ENCODE results near the gene KAZN.

The KAZN gene

GRCh38 chr1:14650951-14651350 is 52.5 kb downstream of the KAZN start:
- H3K9ac ChIP-seq (ENCODE audit: low read length) = no peak overlapping the region
- H3K4me1 ChIP-seq (ENCODE audit: control insufficient read depth, low read depth, low read length) = no peaks in the 10 kb centered on the region
- H3K9me3 ChIP-seq (ENCODE audit: control insufficient read depth, low read depth, low read length) = no peaks in the 10 kb centered on the region
- H3K4me3 ChIP-seq (ENCODE audit: low read length) = no peak overlapping the region
- no peaks in the 10 kb centered on the region for H3K36me3 ChIP-seq (ENCODE audit: control insufficient read depth, low read depth, low read length)
- no peaks in the 10 kb centered on the region for H3K27me3 ChIP-seq (ENCODE audit: control insufficient read depth, insufficient read depth, low read length)
- H3K27ac ChIP-seq (ENCODE audit: low read length) = no peak overlapping the region

GRCh38 chr1:14652840-14653239 is 54.4 kb downstream of the KAZN start:
- H3K4me3 ChIP-seq (ENCODE audit: low read length) = no peak overlapping the region
- H3K27ac ChIP-seq (ENCODE audit: low read length) = no peak overlapping the region
- no peaks in the 10 kb centered on the region for H3K4me1 ChIP-seq (ENCODE audit: control insufficient read depth, low read depth, low read length)
- H3K9ac ChIP-seq (ENCODE audit: low read length) = no peak overlapping the region
- H3K36me3 ChIP-seq (ENCODE audit: control insufficient read depth, low read depth, low read length) = no peaks in the 10 kb centered on the region
- H3K27me3 ChIP-seq (ENCODE audit: control insufficient read depth, insufficient read depth, low read length) = no peaks in the 10 kb centered on the region
- no peaks in the 10 kb centered on the region for H3K9me3 ChIP-seq (ENCODE audit: control insufficient read depth, low read depth, low read length)

GRCh38 chr1:14653461-14653960 is 55.0 kb downstream of the KAZN start:
- no peak overlapping the region for H3K9ac ChIP-seq (ENCODE audit: low read length)

GRCh38 chr1:14654554-14654953 is 56.1 kb downstream of the KAZN start:
- Histone ChIP-seq H3K36me3 (ENCODE audit: control insufficient read depth, low read depth, low read length) (no peaks in the 10 kb centered on the region), H3K4me1 (ENCODE audit: control insufficient read depth, low read depth, low read length) (no peaks in the 10 kb centered on the region), H3K9me3 (ENCODE audit: control insufficient read depth, low read depth, low read length) (no peaks in the 10 kb centered on the region), H3K9ac (ENCODE audit: low read length) (no peak overlapping the region), H3K27me3 (ENCODE audit: control insufficient read depth, insufficient read depth, low read length) (no peaks in the 10 kb centered on the region), H3K4me3 (ENCODE audit: low read length) (no peak overlapping the region), H3K27ac (ENCODE audit: low read length) (no peak overlapping the region)

More at GRCh38 chr1:14653461-14653960, 55.0 kb downstream of the KAZN start:
- Histone ChIP-seq H3K36me3 (ENCODE audit: control insufficient read depth, low read depth, low read length) (no peaks in the 10 kb centered on the region), H3K4me1 (ENCODE audit: control insufficient read depth, low read depth, low read length) (no peaks in the 10 kb centered on the region), H3K27me3 (ENCODE audit: control insufficient read depth, insufficient read depth, low read length) (no peaks in the 10 kb centered on the region), H3K4me3 (ENCODE audit: low read length) (no peak overlapping the region), H3K27ac (ENCODE audit: low read length) (no peak overlapping the region), H3K9me3 (ENCODE audit: control insufficient read depth, low read depth, low read length) (no peaks in the 10 kb centered on the region)

GRCh38 chr1:14655385-14655784 is 56.9 kb downstream of the KAZN start:
- Histone ChIP-seq H3K9ac (ENCODE audit: low read length) (no peak overlapping the region), H3K36me3 (ENCODE audit: control insufficient read depth, low read depth, low read length) (no peaks in the 10 kb centered on the region), H3K4me1 (ENCODE audit: control insufficient read depth, low read depth, low read length) (no peaks in the 10 kb centered on the region), H3K27me3 (ENCODE audit: control insufficient read depth, insufficient read depth, low read length) (no peaks in the 10 kb centered on the region), H3K9me3 (ENCODE audit: control insufficient read depth, low read depth, low read length) (no peaks in the 10 kb centered on the region), H3K4me3 (ENCODE audit: low read length) (no peak overlapping the region), H3K27ac (ENCODE audit: low read length) (no peak overlapping the region)

- Histone ChIP-seq H3K27ac (ENCODE audit: low read length) (no peak overlapping the region), H3K9ac (ENCODE audit: low read length) (no peak overlapping the region), H3K9me3 (ENCODE audit: control insufficient read depth, low read depth, low read length) (no peaks in the 10 kb centered on the region), H3K27me3 (ENCODE audit: control insufficient read depth, insufficient read depth, low read length) (no peaks in the 10 kb centered on the region), H3K4me1 (ENCODE audit: control insufficient read depth, low read depth, low read length) (no peaks in the 10 kb centered on the region), H3K4me3 (ENCODE audit: low read length) (no peak overlapping the region), H3K36me3 (ENCODE audit: control insufficient read depth, low read depth, low read length) (no peaks in the 10 kb centered on the region)
Measured at GRCh38 chr1:14656384-14656937, 58.0 kb downstream of the KAZN start.

GRCh38 chr1:14658642-14659041 is 60.2 kb downstream of the KAZN start:
- H3K4me3 ChIP-seq (ENCODE audit: low read length) = no peak overlapping the region
- no peaks in the 10 kb centered on the region for H3K27me3 ChIP-seq (ENCODE audit: control insufficient read depth, insufficient read depth, low read length)
- no peak overlapping the region for H3K27ac ChIP-seq (ENCODE audit: low read length)
- H3K36me3 ChIP-seq (ENCODE audit: control insufficient read depth, low read depth, low read length) = no peaks in the 10 kb centered on the region
- H3K9ac ChIP-seq (ENCODE audit: low read length) = no peak overlapping the region
- H3K9me3 ChIP-seq (ENCODE audit: control insufficient read depth, low read depth, low read length) = no peaks in the 10 kb centered on the region
- no peaks in the 10 kb centered on the region for H3K4me1 ChIP-seq (ENCODE audit: control insufficient read depth, low read depth, low read length)

GRCh38 chr1:14659913-14660312 is 61.4 kb downstream of the KAZN start:
- no peak overlapping the region for H3K4me3 ChIP-seq (ENCODE audit: low read length)
- H3K9me3 ChIP-seq (ENCODE audit: control insufficient read depth, low read depth, low read length) = no peaks in the 10 kb centered on the region
- no peaks in the 10 kb centered on the region for H3K36me3 ChIP-seq (ENCODE audit: control insufficient read depth, low read depth, low read length)
- no peak overlapping the region for H3K27ac ChIP-seq (ENCODE audit: low read length)
- H3K27me3 ChIP-seq (ENCODE audit: control insufficient read depth, insufficient read depth, low read length) = no peaks in the 10 kb centered on the region
- H3K9ac ChIP-seq (ENCODE audit: low read length) = no peak overlapping the region
- H3K4me1 ChIP-seq (ENCODE audit: control insufficient read depth, low read depth, low read length) = no peaks in the 10 kb centered on the region

GRCh38 chr1:14660801-14661200 is 62.3 kb downstream of the KAZN start:
- H3K27ac ChIP-seq (ENCODE audit: low read length) = no peak overlapping the region
- no peaks in the 10 kb centered on the region for H3K27me3 ChIP-seq (ENCODE audit: control insufficient read depth, insufficient read depth, low read length)
- H3K9me3 ChIP-seq (ENCODE audit: control insufficient read depth, low read depth, low read length) = no peaks in the 10 kb centered on the region
- no peaks in the 10 kb centered on the region for H3K36me3 ChIP-seq (ENCODE audit: control insufficient read depth, low read depth, low read length)
- no peak overlapping the region for H3K4me3 ChIP-seq (ENCODE audit: low read length)
- no peaks in the 10 kb centered on the region for H3K4me1 ChIP-seq (ENCODE audit: control insufficient read depth, low read depth, low read length)
- H3K9ac ChIP-seq (ENCODE audit: low read length) = no peak overlapping the region

- H3K9me3 ChIP-seq (ENCODE audit: control insufficient read depth, low read depth, low read length) = no peaks in the 10 kb centered on the region
- H3K4me1 ChIP-seq (ENCODE audit: control insufficient read depth, low read depth, low read length) = no peaks in the 10 kb centered on the region
- no peak overlapping the region for H3K9ac ChIP-seq (ENCODE audit: low read length)
- no peak overlapping the region for H3K4me3 ChIP-seq (ENCODE audit: low read length)
- H3K36me3 ChIP-seq (ENCODE audit: control insufficient read depth, low read depth, low read length) = no peaks in the 10 kb centered on the region
- no peaks in the 10 kb centered on the region for H3K27me3 ChIP-seq (ENCODE audit: control insufficient read depth, insufficient read depth, low read length)
- H3K27ac ChIP-seq (ENCODE audit: low read length) = no peak overlapping the region
Measured at GRCh38 chr1:14661222-14661621, 62.7 kb downstream of the KAZN start.

- Histone ChIP-seq H3K9ac (ENCODE audit: low read length) (no peak overlapping the region), H3K27ac (ENCODE audit: low read length) (no peak overlapping the region)
Measured at GRCh38 chr1:14662116-14662515, 63.6 kb downstream of the KAZN start.

GRCh38 chr1:14663773-14664172 is 65.3 kb downstream of the KAZN start:
- no peaks in the 10 kb centered on the region for H3K27me3 ChIP-seq (ENCODE audit: control insufficient read depth, insufficient read depth, low read length)
- H3K4me1 ChIP-seq (ENCODE audit: control insufficient read depth, low read depth, low read length) = peaks cover 4% of the 10 kb centered on the region
- no peaks in the 10 kb centered on the region for H3K9me3 ChIP-seq (ENCODE audit: control insufficient read depth, low read depth, low read length)
- H3K36me3 ChIP-seq (ENCODE audit: control insufficient read depth, low read depth, low read length) = no peaks in the 10 kb centered on the region
- H3K9ac ChIP-seq (ENCODE audit: low read length) = no peak overlapping the region
- no peak overlapping the region for H3K4me3 ChIP-seq (ENCODE audit: low read length)
- no peak overlapping the region for H3K27ac ChIP-seq (ENCODE audit: low read length)

More at GRCh38 chr1:14662116-14662515, 63.6 kb downstream of the KAZN start:
- H3K4me3 ChIP-seq (ENCODE audit: low read length) = no peak overlapping the region
- H3K36me3 ChIP-seq (ENCODE audit: control insufficient read depth, low read depth, low read length) = no peaks in the 10 kb centered on the region
- H3K27me3 ChIP-seq (ENCODE audit: control insufficient read depth, insufficient read depth, low read length) = no peaks in the 10 kb centered on the region
- no peaks in the 10 kb centered on the region for H3K4me1 ChIP-seq (ENCODE audit: control insufficient read depth, low read depth, low read length)
- H3K9me3 ChIP-seq (ENCODE audit: control insufficient read depth, low read depth, low read length) = no peaks in the 10 kb centered on the region

Data from iPS-18a (cell line).